Measurements from ENCODE around the gene HELQ.

The HELQ gene

GRCh38 chr4:83392562-83392961 lies 63.1 kb downstream of the HELQ start:
- Histone ChIP-seq H3K4me3 (ENCODE audit: low read depth, low read length) (no peak overlapping the region), H3K36me3 (no peaks in the 10 kb centered on the region), H3K27me3 (no peaks in the 10 kb centered on the region), H3K4me1 (no peaks in the 10 kb centered on the region), H3K9me3 (no peaks in the 10 kb centered on the region)
- no peak for DNase-seq
- no peak for TF ChIP-seq CTCF (IDR thresholded peaks at IDR 0.05; ENCODE audit: low read depth, low read length)

- Histone ChIP-seq H3K27me3 (no peaks in the 10 kb centered on the region), H3K9me3 (no peaks in the 10 kb centered on the region), H3K4me1 (no peaks in the 10 kb centered on the region), H3K36me3 (no peaks in the 10 kb centered on the region), H3K4me3 (ENCODE audit: low read depth, low read length) (no peak overlapping the region)
- no peak for DNase-seq
- TF ChIP-seq CTCF (IDR thresholded peaks at IDR 0.05; ENCODE audit: low read depth, low read length): no peak
Measured at GRCh38 chr4:83390944-83391343, 64.7 kb downstream of the HELQ start.

- Histone ChIP-seq H3K36me3 (no peaks in the 10 kb centered on the region), H3K4me3 (ENCODE audit: low read depth, low read length) (no peak overlapping the region), H3K9me3 (no peaks in the 10 kb centered on the region), H3K4me1 (no peaks in the 10 kb centered on the region), H3K27me3 (no peaks in the 10 kb centered on the region)
- no peak for DNase-seq
- TF ChIP-seq CTCF (IDR thresholded peaks at IDR 0.05; ENCODE audit: low read depth, low read length): no peak
Measured at GRCh38 chr4:83389756-83390505, 65.7 kb downstream of the HELQ start.

GRCh38 chr4:83389037-83389720 lies 66.4 kb downstream of the HELQ start:
- DNase-seq: no peak
- Histone ChIP-seq H3K9me3 (no peaks in the 10 kb centered on the region), H3K4me3 (ENCODE audit: low read depth, low read length) (no peak overlapping the region), H3K27me3 (no peaks in the 10 kb centered on the region), H3K4me1 (no peaks in the 10 kb centered on the region), H3K36me3 (no peaks in the 10 kb centered on the region)
- TF ChIP-seq CTCF (IDR thresholded peaks at IDR 0.05; ENCODE audit: low read depth, low read length): no peak

GRCh38 chr4:83388313-83388676 lies 67.3 kb downstream of the HELQ start:
- H3K4me3 ChIP-seq (ENCODE audit: low read depth, low read length): no peak overlapping the region
- H3K27me3 ChIP-seq: no peaks in the 10 kb centered on the region
- H3K36me3 ChIP-seq: no peaks in the 10 kb centered on the region
- DNase-seq: no peak
- no peaks in the 10 kb centered on the region for H3K4me1 ChIP-seq
- TF ChIP-seq CTCF (IDR thresholded peaks at IDR 0.05; ENCODE audit: low read depth, low read length): no peak
- no peaks in the 10 kb centered on the region for H3K9me3 ChIP-seq
